SKM-1 (cell line): Measurements from ENCODE around the gene SDK2.
A peak's percentile ranks its signal among the peaks of the same experiment; 100 is the strongest.
"Not testable (repeated sequence)": the region's sequence is repeated elsewhere in the genome, so short reads cannot be mapped to it uniquely, and the experiment has no call there.

Experiments used
- DNase-seq: peaks from one replicate; lab custom pipeline; 2025; ENCODE audit not compliant: unreplicated experiment; lab: John Stamatoyannopoulos, UW

The SDK2 gene

GRCh38 chr17:73335591-73336407, 308.4 kb downstream of the SDK2 start:
- DNase-seq, result no peak

- DNase-seq, result no peak
Observed at GRCh38 chr17:73334771-73335513, 309.3 kb downstream of the SDK2 start.

- not testable (repeated sequence) for DNase-seq
Observed at GRCh38 chr17:73333445-73333844, 310.8 kb downstream of the SDK2 start.

- no peak for DNase-seq
Observed at GRCh38 chr17:73331060-73331459, 313.2 kb downstream of the SDK2 start.

GRCh38 chr17:73327676-73328075, 316.6 kb downstream of the SDK2 start:
- DNase-seq, result no peak

- DNase-seq, result peak; percentile 47
Observed at GRCh38 chr17:73325527-73325842, 318.8 kb downstream of the SDK2 start.

GRCh38 chr17:73324711-73325526, 319.3 kb downstream of the SDK2 start:
- DNase-seq, result no peak

- no peak for DNase-seq
Observed at GRCh38 chr17:73324160-73324475, 320.1 kb downstream of the SDK2 start.

GRCh38 chr17:73323409-73324159, 320.7 kb downstream of the SDK2 start:
- DNase-seq, result no peak

- DNase-seq, result no peak
Observed at GRCh38 chr17:73320601-73321264, 323.5 kb downstream of the SDK2 start.

GRCh38 chr17:73319766-73320165, 324.5 kb downstream of the SDK2 start:
- DNase-seq, result no peak

GRCh38 chr17:73318836-73319235, 325.4 kb downstream of the SDK2 start:
- DNase-seq, result no peak

GRCh38 chr17:73318427-73318813, 325.8 kb downstream of the SDK2 start:
- DNase-seq, result no peak

GRCh38 chr17:73317513-73318426, 326.5 kb downstream of the SDK2 start:
- no peak for DNase-seq

GRCh38 chr17:73316919-73317505, 327.2 kb downstream of the SDK2 start:
- DNase-seq, result no peak

- DNase-seq, result no peak
Observed at GRCh38 chr17:73315471-73315870, 328.8 kb downstream of the SDK2 start.

- DNase-seq, result peak; percentile 15
Observed at GRCh38 chr17:73313526-73314127, 330.6 kb downstream of the SDK2 start.

GRCh38 chr17:73312887-73313286, 331.4 kb downstream of the SDK2 start:
- DNase-seq, result not testable (repeated sequence)
